Breast epithelium (tissue), 4 donors: ENCODE results near the gene MIEF1. TPM values are rescaled to one million over a fixed set of nuclear protein-coding genes. Genes with fewer than 3 reads are reported as not detected.
A peak's percentile ranks its signal among the peaks of the same experiment; 100 is the strongest.

Experiments used
- DNase-seq, 2 donors: peaks; one replicate each; pipeline ENCODE4 v3.0.0-alpha.2; 2019; ENCODE audit warnings: low spot score in 2 of 2
- H3K27ac ChIP-seq, 2 donors: fragments of 200-600 bp; sonication (generic) in 1 of 2; one replicate each; pipeline ENCODE4 v1.5.1; 2016 to 2019; ENCODE audit warnings: mild to moderate bottlenecking in 1 of 2
- H3K27me3 ChIP-seq, 2 donors: fragments of 200-600 bp; sonication (generic) in 1 of 2; one replicate each; pipeline versions ENCODE4 v1.5.1 to v1.6.0; 2017 to 2019; ENCODE audit warnings: control low read depth in 1 of 2, mild to moderate bottlenecking in 1 of 2
- H3K36me3 ChIP-seq: fragments of 200-600 bp; one replicate; pipeline ENCODE4 v1.5.1; 2019
- H3K4me1 ChIP-seq, 2 donors: fragments of 200-600 bp; sonication (generic); one replicate each; pipeline ENCODE4 v1.5.1; 2016 to 2019; ENCODE audit warnings: control low read depth in 1 of 2
- H3K4me3 ChIP-seq, 3 donors: fragments of 200-600 bp; sonication (generic); 1 replicate in 2 of 3; 2 replicates in 1 of 3; pipeline ENCODE4 v1.5.1; 2016 to 2019; ENCODE audit warnings: mild to moderate bottlenecking in 3 of 3, moderate library complexity in 2 of 3
- H3K9me3 ChIP-seq, 2 donors: fragments of 200-600 bp; sonication (generic) in 1 of 2; one replicate each; pipeline ENCODE4 v1.5.1; 2016 to 2019; ENCODE audit warnings: control low read depth in 1 of 2
- POLR2A ChIP-seq: fragments of 450-650 bp; IDR thresholded peaks from one replicate; pipeline ENCODE4 v1.6.1; 2016; ENCODE audit warnings: antibody characterized with exemption, mild to moderate bottlenecking, moderate library complexity
- POLR2AphosphoS5 ChIP-seq, 3 donors: sonication (generic); formaldehyde crosslinking; IDR thresholded peaks; one replicate each; pipeline ENCODE4 v1.6.1; 2017; ENCODE audit warnings: antibody characterized with exemption in 3 of 3
- intact Hi-C: fragments of 100-400 bp; cut with DNase I; formaldehyde crosslinking; loops from one replicate; pipeline ENCODE4 v1.15.1; 2023; ENCODE audit warnings: low total_unique reads
- total RNA-seq, 3 donors: library from RNA; depleted of rRNA; stranded (reverse); fragments of >200 nt; gene quantifications; one replicate each; pipeline ENCODE4 v1.1.0, GENCODE V29; 2016
- TF ChIP-seq, protein P1 (sequence below), 3 donors: fragments of 450-650 bp; IDR thresholded peaks; one replicate each; pipeline ENCODE4 v1.5.1; 2016 to 2017; ENCODE audit warnings: antibody characterized with exemption in 3 of 3, mild to moderate bottlenecking in 3 of 3, moderate library complexity in 3 of 3

MIEF1 gene
- total RNA-seq, 3 donors from 2014 or later, result 19.7 to 24.3 (median 22.9) TPM

DNA sequence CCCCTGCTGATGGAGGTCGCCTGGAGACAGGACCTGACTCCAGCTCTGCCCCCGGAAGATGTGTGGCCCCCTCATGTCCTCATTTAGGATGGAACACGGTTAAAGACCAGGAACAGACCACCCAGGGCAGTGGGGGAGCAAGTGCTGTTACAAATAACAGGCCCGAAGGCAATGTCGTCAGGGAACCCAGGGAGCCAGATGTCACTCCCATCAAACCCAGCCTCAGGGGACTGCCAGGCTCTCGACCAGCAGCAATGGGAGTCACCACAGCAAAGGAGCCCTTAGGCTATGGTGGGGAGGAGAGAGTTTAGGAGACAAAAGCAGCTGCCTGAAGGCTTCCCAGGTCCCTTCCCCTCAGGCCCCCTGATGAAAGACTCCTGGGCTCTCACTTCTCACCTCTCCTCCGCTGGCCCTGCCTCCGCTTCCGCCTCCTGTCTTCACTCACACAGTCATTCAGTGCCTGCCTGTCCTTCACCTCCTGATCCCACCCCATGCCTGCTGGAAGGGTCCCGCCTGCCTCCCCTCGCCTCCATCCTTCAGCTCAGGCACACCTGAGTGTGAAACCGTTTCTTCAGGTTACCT, 26.1 kb downstream of the MIEF1 start:
- intact Hi-C loops, result loop anchor here (5.0 to 10.0 kb wide), 2 partner anchors 213 to 356 kb away; partner anchors contain the start of gene RPL3
- TF ChIP-seq POLR2AphosphoS5 (IDR thresholded peaks at IDR 0.05) (no peak), POLR2A (no peak)
- TF ChIP-seq, protein P1, sequence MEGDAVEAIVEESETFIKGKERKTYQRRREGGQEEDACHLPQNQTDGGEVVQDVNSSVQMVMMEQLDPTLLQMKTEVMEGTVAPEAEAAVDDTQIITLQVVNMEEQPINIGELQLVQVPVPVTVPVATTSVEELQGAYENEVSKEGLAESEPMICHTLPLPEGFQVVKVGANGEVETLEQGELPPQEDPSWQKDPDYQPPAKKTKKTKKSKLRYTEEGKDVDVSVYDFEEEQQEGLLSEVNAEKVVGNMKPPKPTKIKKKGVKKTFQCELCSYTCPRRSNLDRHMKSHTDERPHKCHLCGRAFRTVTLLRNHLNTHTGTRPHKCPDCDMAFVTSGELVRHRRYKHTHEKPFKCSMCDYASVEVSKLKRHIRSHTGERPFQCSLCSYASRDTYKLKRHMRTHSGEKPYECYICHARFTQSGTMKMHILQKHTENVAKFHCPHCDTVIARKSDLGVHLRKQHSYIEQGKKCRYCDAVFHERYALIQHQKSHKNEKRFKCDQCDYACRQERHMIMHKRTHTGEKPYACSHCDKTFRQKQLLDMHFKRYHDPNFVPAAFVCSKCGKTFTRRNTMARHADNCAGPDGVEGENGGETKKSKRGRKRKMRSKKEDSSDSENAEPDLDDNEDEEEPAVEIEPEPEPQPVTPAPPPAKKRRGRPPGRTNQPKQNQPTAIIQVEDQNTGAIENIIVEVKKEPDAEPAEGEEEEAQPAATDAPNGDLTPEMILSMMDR (IDR thresholded peaks at IDR 0.05), result no peak
- H3K27ac ChIP-seq, result peak overlapping the region; percentile 73 to 84
- H3K4me1 ChIP-seq, result peaks cover 20 to 29% of the 10 kb centered on the region in 2 donors
- H3K9me3 ChIP-seq, result no peaks in the 10 kb centered on the region
- no peak for DNase-seq
- peak overlapping the region in 1 of 3 donors; percentile 56 for H3K4me3 ChIP-seq
- no peaks in the 10 kb centered on the region for H3K27me3 ChIP-seq
- H3K36me3 ChIP-seq, result no peaks in the 10 kb centered on the region

DNA sequence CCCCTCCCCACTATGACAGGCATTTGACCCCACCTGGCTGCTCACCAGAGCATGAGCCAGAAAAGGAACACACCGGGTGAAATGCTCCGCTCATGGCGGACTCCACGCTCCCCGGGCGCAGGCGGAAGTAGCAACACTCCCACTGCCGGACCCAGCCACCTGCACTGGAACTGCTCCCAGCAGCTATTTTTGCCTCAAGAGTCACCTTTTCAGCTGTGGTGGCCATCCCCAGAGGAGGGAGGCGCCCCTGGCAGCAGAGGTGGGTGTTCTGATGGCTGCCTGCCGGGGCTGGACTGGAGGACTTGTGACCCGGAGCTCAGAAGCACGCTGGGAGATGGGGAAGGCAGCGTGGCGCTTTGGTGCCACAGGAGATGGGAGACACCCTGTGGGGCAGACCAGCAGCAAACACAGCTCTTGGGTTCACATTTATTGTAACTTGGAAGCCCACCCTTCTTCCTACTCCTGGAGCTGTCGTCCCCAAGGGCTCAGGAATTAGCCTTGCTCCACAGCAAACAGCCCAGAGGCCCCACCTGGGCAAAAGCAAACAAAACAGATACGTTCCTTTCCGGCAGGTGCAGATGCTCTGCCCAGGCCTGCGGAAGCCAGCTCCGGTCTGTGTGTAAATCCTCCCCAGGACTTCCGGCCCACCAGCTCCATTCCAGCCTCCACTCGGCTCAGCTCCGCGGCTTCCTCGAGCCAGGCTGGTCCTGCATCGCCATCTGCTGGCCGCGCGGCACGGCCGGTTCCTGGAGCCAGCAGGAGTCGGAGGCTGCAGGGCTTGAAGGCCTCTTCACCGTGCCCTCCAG, 26.8 kb downstream of the MIEF1 start:
- no peaks in the 10 kb centered on the region for H3K9me3 ChIP-seq
- H3K27me3 ChIP-seq, result no peaks in the 10 kb centered on the region
- TF ChIP-seq POLR2A (no peak), POLR2AphosphoS5 (IDR thresholded peaks at IDR 0.05) (peak; percentile 75 to 83 (median 79))
- TF ChIP-seq, protein P1 (IDR thresholded peaks at IDR 0.05), result peak; percentile 78 to 99 (median 95)
- intact Hi-C loops, result loop anchor here (5.0 to 10.0 kb wide), 2 partner anchors 214 to 357 kb away; partner anchors contain the start of gene RPL3
- H3K27ac ChIP-seq, result peak overlapping the region; percentile 73 to 84
- H3K36me3 ChIP-seq, result no peaks in the 10 kb centered on the region
- H3K4me1 ChIP-seq, result peaks cover 20 to 29% of the 10 kb centered on the region in 2 donors
- H3K4me3 ChIP-seq, result peak overlapping the region in 2 of 3 donors; percentile 20 to 56
- peak; percentile 89 to 95 for DNase-seq

DNA sequence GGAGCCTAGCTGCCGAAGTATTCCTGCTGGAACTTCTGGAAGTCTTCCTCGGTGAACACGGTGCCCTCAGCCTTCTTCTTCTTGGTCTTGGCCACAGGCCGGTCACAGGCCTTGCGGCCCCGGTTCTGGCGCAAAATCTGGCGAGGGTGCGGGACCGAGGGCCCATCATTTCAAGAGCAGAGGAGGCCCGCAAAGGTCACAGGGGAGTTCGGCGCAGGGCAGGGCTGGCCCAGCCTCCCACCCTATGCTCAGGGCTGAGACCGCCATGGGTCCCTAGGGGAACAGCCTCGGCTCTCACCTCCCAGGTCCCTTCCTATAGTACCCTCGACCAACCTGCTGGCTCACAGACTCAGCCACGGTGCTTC, 27.4 kb downstream of the MIEF1 start:
- no peak for DNase-seq
- H3K4me3 ChIP-seq, result peak overlapping the region in 2 of 3 donors; percentile 20 to 56
- TF ChIP-seq POLR2AphosphoS5 (IDR thresholded peaks at IDR 0.05), result peak in 1 of 3 donors; percentile 4
- no peak for TF ChIP-seq POLR2A
- H3K4me1 ChIP-seq, result peaks cover 20 to 29% of the 10 kb centered on the region in 2 donors
- H3K27ac ChIP-seq, result peak overlapping the region; percentile 33 to 73
- H3K27me3 ChIP-seq, result no peaks in the 10 kb centered on the region
- no peaks in the 10 kb centered on the region for H3K9me3 ChIP-seq
- H3K36me3 ChIP-seq, result no peaks in the 10 kb centered on the region
- intact Hi-C loops, result loop anchor here (5.0 to 10.0 kb wide), 2 partner anchors 215 to 357 kb away; partner anchors contain the start of gene RPL3

DNA sequence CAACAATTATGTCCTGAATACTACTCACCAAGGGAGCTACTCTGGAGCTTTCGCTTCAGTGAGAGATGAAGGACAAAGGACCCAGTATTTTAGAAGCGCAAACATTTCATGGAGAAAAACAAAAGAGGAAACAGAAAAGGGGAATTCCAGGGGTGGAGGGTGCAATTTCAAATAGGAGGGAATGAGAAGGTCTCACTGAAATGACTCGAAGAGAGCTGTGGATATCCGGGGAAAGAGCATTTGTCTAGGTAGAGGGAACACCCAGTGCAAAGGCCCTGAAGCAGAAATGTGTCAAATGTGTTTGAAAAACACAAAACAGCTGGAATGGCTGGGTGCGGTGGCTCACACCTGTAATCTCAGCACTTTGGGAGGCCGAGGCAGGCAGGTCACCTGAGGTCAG, 28.0 kb downstream of the MIEF1 start:
- intact Hi-C loops, result loop anchor here (10.0 kb wide), 2 partner anchors 495 to 825 kb away; no protein-coding TSS in a partner anchor
- TF ChIP-seq, protein P1 (IDR thresholded peaks at IDR 0.05), result no peak
- no peak for TF ChIP-seq POLR2A
- H3K27ac ChIP-seq, result peak overlapping the region in 1 of 2 donors; percentile 33
- peaks cover 25 to 29% of the 10 kb centered on the region in 2 donors for H3K4me1 ChIP-seq
- H3K27me3 ChIP-seq, result no peaks in the 10 kb centered on the region
- no peaks in the 10 kb centered on the region for H3K9me3 ChIP-seq
- no peaks in the 10 kb centered on the region for H3K36me3 ChIP-seq
- H3K4me3 ChIP-seq, result no peak overlapping the region
- DNase-seq, result no peak

DNA sequence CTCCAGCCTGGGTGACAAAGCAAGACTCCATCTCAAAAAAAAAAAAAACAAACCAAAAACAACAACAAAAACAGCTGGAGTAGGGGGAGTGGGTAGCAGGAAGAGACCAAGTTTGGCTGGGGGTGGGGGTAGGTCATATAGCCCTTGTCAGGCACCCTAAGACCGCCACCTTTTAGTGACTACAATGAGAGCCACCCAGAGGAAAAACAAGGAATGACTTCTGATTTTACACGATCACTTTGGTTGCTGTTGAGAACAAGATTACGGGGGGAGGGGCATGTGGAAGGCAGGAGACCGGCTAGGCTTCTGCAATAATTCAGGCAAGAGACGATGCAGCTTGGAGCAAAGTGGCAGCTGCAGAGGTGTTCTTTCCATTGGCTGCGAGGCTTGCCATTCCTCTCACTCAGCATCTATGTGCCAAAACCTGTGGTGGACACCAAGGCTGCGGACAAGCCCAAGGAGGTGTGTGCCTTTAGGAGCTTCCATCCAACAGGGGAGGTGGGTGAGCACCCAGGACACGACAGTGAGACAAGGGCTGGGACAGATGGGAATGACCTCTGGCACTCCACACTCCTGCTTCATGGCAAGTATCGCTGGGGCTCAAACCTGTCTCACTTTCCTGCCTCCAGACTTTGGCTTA, 28.7 kb downstream of the MIEF1 start:
- Histone ChIP-seq H3K36me3 (no peaks in the 10 kb centered on the region), H3K4me3 (peak overlapping the region in 2 of 3 donors; percentile 88 to 90), H3K27ac (peak overlapping the region in 1 of 2 donors; percentile 44), H3K9me3 (no peaks in the 10 kb centered on the region), H3K4me1 (peaks cover 25 to 29% of the 10 kb centered on the region in 2 donors), H3K27me3 (no peaks in the 10 kb centered on the region)
- DNase-seq, result no peak
- TF ChIP-seq, protein P1 (IDR thresholded peaks at IDR 0.05), result no peak
- TF ChIP-seq POLR2AphosphoS5 (IDR thresholded peaks at IDR 0.05), result no peak
- TF ChIP-seq POLR2A, result no peak
- intact Hi-C loops, result loop anchor here (10.0 kb wide), 2 partner anchors 494 to 824 kb away; no protein-coding TSS in a partner anchor
